Neuronal stem cell (in vitro differentiated cells): ENCODE results near the gene GOLGA6B.
"Not testable (repeated sequence)": the region's sequence is repeated elsewhere in the genome, so short reads cannot be mapped to it uniquely, and the experiment has no call there.

ENCODE experiments used
- DNase-seq: peaks from one replicate; pipeline ENCODE4 v3.0.0-alpha.2; 2013; ENCODE audit warnings: low spot score
- H2AFZ ChIP-seq: one replicate; pipeline ENCODE4 v1.6.1; 2013; ENCODE audit warnings: mild to moderate bottlenecking, low read length, inconsistent platforms
- H2AK5ac ChIP-seq: 2 replicates; pipeline ENCODE4 v1.6.1; 2013; ENCODE audit warnings: low read depth, mild to moderate bottlenecking, inconsistent platforms, low read length, moderate library complexity, mixed read lengths
- H2BK120ac ChIP-seq: 2 replicates; pipeline ENCODE4 v1.6.1; 2013; ENCODE audit warnings: low read depth, mild to moderate bottlenecking, inconsistent platforms, low read length, moderate library complexity, mixed read lengths
- H2BK12ac ChIP-seq: one replicate; pipeline ENCODE4 v1.6.1; 2013; ENCODE audit warnings: low read length, inconsistent platforms
- H2BK15ac ChIP-seq: 2 replicates; pipeline ENCODE4 v1.6.1; 2013; ENCODE audit warnings: mild to moderate bottlenecking, low read length, inconsistent platforms, mixed read lengths
- H2BK5ac ChIP-seq: one replicate; pipeline ENCODE4 v1.6.1; 2013; ENCODE audit warnings: inconsistent platforms, mild to moderate bottlenecking, low read length, moderate library complexity
- H3K14ac ChIP-seq: one replicate; pipeline ENCODE4 v1.6.1; 2013; ENCODE audit warnings: low read length, inconsistent platforms
- H3K18ac ChIP-seq: 2 replicates; pipeline ENCODE4 v1.6.1; 2013; ENCODE audit warnings: low read length, inconsistent platforms
- H3K23ac ChIP-seq: 2 replicates; pipeline ENCODE4 v1.6.1; 2013; ENCODE audit warnings: low read depth, mild to moderate bottlenecking, mixed read lengths, low read length, inconsistent platforms; ENCODE audit not compliant: poor library complexity
- H3K27ac ChIP-seq: replicated peaks from 3 replicates; pipeline ENCODE4 v1.5.1; 2013; ENCODE audit warnings: low read length, inconsistent platforms
- H3K27me3 ChIP-seq, 3 experiments: 2 replicates each; pipeline ENCODE4 v1.6.1; 2013; ENCODE audit warnings: low read length in 3 of 3, mild to moderate bottlenecking in 2 of 3, inconsistent platforms in 1 of 3, low read depth in 1 of 3, mixed read lengths in 1 of 3, moderate library complexity in 1 of 3; ENCODE audit not compliant: control insufficient read depth in 3 of 3, insufficient read depth in 3 of 3
- H3K36me3 ChIP-seq, 2 donors: replicated peaks in 1 of 2; 2 replicates each; pipeline ENCODE4 v1.6.1; 2013; ENCODE audit warnings: low read length in 2 of 2; ENCODE audit not compliant: control insufficient read depth in 2 of 2, insufficient read depth in 2 of 2
- H3K4ac ChIP-seq: 2 replicates; pipeline ENCODE4 v1.6.1; 2013; ENCODE audit warnings: inconsistent platforms, mild to moderate bottlenecking, low read length, moderate library complexity
- H3K4me1 ChIP-seq, 2 donors: 1 replicate in 1 of 2; 2 replicates in 1 of 2; pipeline ENCODE4 v1.6.1; 2013; ENCODE audit warnings: low read length in 2 of 2, low read depth in 1 of 2; ENCODE audit not compliant: control insufficient read depth in 2 of 2, insufficient read depth in 1 of 2
- H3K4me2 ChIP-seq: one replicate; pipeline ENCODE4 v1.6.1; 2013; ENCODE audit warnings: mild to moderate bottlenecking, low read length, inconsistent platforms; ENCODE audit not compliant: insufficient read depth, poor library complexity, severe bottlenecking
- H3K4me3 ChIP-seq, 2 donors: 2 replicates each; pipeline ENCODE4 v1.5.1; 2013; ENCODE audit warnings: low read length in 2 of 2, mild to moderate bottlenecking in 2 of 2, inconsistent platforms in 1 of 2, moderate library complexity in 1 of 2
- H3K79me1 ChIP-seq: one replicate; pipeline ENCODE4 v1.6.1; 2013; ENCODE audit warnings: low read depth, mild to moderate bottlenecking, inconsistent platforms, low read length, moderate library complexity
- H3K9ac ChIP-seq: one replicate; pipeline ENCODE4 v1.6.1; 2013; ENCODE audit warnings: mild to moderate bottlenecking, low read depth, low read length, inconsistent platforms; ENCODE audit not compliant: poor library complexity
- H3K9me3 ChIP-seq, 2 donors: replicated peaks in 1 of 2; 2 replicates each; pipeline versions ENCODE3 to v1.6.1; 2013; ENCODE audit warnings: low read length in 2 of 2, mild to moderate bottlenecking in 2 of 2, inconsistent platforms in 1 of 2, low read depth in 1 of 2, mixed read lengths in 1 of 2, moderate library complexity in 1 of 2; ENCODE audit not compliant: control insufficient read depth in 2 of 2, insufficient read depth in 1 of 2
- H4K8ac ChIP-seq: one replicate; pipeline ENCODE4 v1.6.1; 2013; ENCODE audit warnings: low read depth, mild to moderate bottlenecking, inconsistent platforms, low read length, moderate library complexity
- H4K91ac ChIP-seq: one replicate; pipeline ENCODE4 v1.6.1; 2013; ENCODE audit warnings: low read length, low read depth, mild to moderate bottlenecking, inconsistent platforms; ENCODE audit not compliant: poor library complexity
- WGBS, 2 donors: extraction: QIAGEN DNeasy Blood & Tissue Kit; methylation state at CpG; one replicate each; pipeline ENCODE4 v1.1.7; 2013; ENCODE audit warnings: missing lambda C conversion rate in 2 of 2, mixed read lengths in 1 of 2; ENCODE audit not compliant: insufficient read length in 2 of 2, insufficient replicate concordance in 1 of 2; ENCODE audit errors: extremely low coverage in 2 of 2; 5-methylcytosine and 5-hydroxymethylcytosine counted together

Gene GOLGA6B

GRCh38 chr15:72669803-72670202, 15.3 kb downstream of the GOLGA6B start:
- not testable (repeated sequence) for H4K8ac ChIP-seq, DNase-seq, H3K4ac ChIP-seq, H2BK5ac ChIP-seq, H2AK5ac ChIP-seq, H3K4me3 ChIP-seq, H3K9me3 ChIP-seq, H2BK12ac ChIP-seq, H2BK15ac ChIP-seq, H3K4me2 ChIP-seq, H3K36me3 ChIP-seq, H4K91ac ChIP-seq, H2BK120ac ChIP-seq, H3K79me1 ChIP-seq, H3K23ac ChIP-seq, H2AFZ ChIP-seq, H3K27me3 ChIP-seq, H3K27ac ChIP-seq, H3K18ac ChIP-seq, H3K14ac ChIP-seq, H3K9ac ChIP-seq
- WGBS, 2 donors, result no CpG with 5 or more reads among the region's 6 CpGs
- peaks cover 2 to 10% of the 10 kb centered on the region in 2 donors for H3K4me1 ChIP-seq

- H3K23ac ChIP-seq, H3K36me3 ChIP-seq, H3K79me1 ChIP-seq, H3K9ac ChIP-seq, H3K27ac ChIP-seq, H2AK5ac ChIP-seq, H3K9me3 ChIP-seq, H2BK120ac ChIP-seq, H2BK15ac ChIP-seq, H3K4ac ChIP-seq, H2BK5ac ChIP-seq, H2BK12ac ChIP-seq, H3K14ac ChIP-seq, H3K18ac ChIP-seq, H3K27me3 ChIP-seq, H4K91ac ChIP-seq, H4K8ac ChIP-seq: not testable (repeated sequence)
- peak overlapping the region; percentile 86 for H2AFZ ChIP-seq
- peak overlapping the region; percentile 62 for H3K4me2 ChIP-seq
- H3K4me3 ChIP-seq, result peak overlapping the region; percentile 27 to 56
- H3K4me1 ChIP-seq, result peaks cover 2 to 10% of the 10 kb centered on the region in 2 donors
- no CpG with 5 or more reads among the region's 8 CpGs for WGBS, 2 donors
- DNase-seq, result peak; percentile 79
These were observed 16.3 kb downstream of the GOLGA6B start for GRCh38 chr15:72670656-72671352.

GRCh38 chr15:72671525-72671924, 17.0 kb downstream of the GOLGA6B start:
- no peak overlapping the region for H3K9ac ChIP-seq
- no peak overlapping the region for H2BK15ac ChIP-seq
- WGBS, 2 donors, result no CpG with 5 or more reads among the region's 3 CpGs
- no peak for DNase-seq
- no peak overlapping the region for H4K91ac ChIP-seq
- no peak overlapping the region for H3K14ac ChIP-seq
- no peaks in the 10 kb centered on the region for H3K36me3 ChIP-seq
- H2BK5ac ChIP-seq, result no peak overlapping the region
- no peak overlapping the region for H3K23ac ChIP-seq
- no peaks in the 10 kb centered on the region for H3K9me3 ChIP-seq
- no peak overlapping the region for H3K18ac ChIP-seq
- H2AK5ac ChIP-seq, result no peak overlapping the region
- peaks cover 0 to 2% (median 0%) of the 10 kb centered on the region in 3 experiments for H3K27me3 ChIP-seq
- H2AFZ ChIP-seq, result peak overlapping the region; percentile 86
- no peak overlapping the region for H2BK120ac ChIP-seq
- H3K4me2 ChIP-seq, result no peak overlapping the region
- H3K79me1 ChIP-seq, result peaks cover 1% of the 10 kb centered on the region
- H3K4ac ChIP-seq, result no peak overlapping the region
- no peak overlapping the region for H4K8ac ChIP-seq
- no peak overlapping the region for H2BK12ac ChIP-seq
- no peak overlapping the region for H3K27ac ChIP-seq
- no peak overlapping the region for H3K4me3 ChIP-seq
- H3K4me1 ChIP-seq, result peaks cover 2 to 10% of the 10 kb centered on the region in 2 donors

- Histone ChIP-seq H2AFZ (no peak overlapping the region), H3K9ac (no peak overlapping the region), H3K27me3 (peaks cover 0 to 19% (median 0%) of the 10 kb centered on the region in 3 experiments), H2BK15ac (no peak overlapping the region), H3K4ac (no peak overlapping the region), H3K36me3 (no peaks in the 10 kb centered on the region), H3K79me1 (no peaks in the 10 kb centered on the region), H2AK5ac (no peak overlapping the region), H2BK5ac (no peak overlapping the region), H3K27ac (no peak overlapping the region), H4K91ac (no peak overlapping the region), H3K9me3 (no peaks in the 10 kb centered on the region), H4K8ac (no peak overlapping the region), H3K4me2 (no peak overlapping the region), H2BK120ac (no peak overlapping the region), H3K18ac (no peak overlapping the region), H3K4me1 (peaks cover 0 to under 1% of the 10 kb centered on the region in 2 donors), H3K4me3 (no peak overlapping the region), H3K14ac (no peak overlapping the region), H3K23ac (no peak overlapping the region), H2BK12ac (no peak overlapping the region)
- DNase-seq, result no peak
- WGBS, 2 donors, result no CpG with 5 or more reads among the region's 4 CpGs
These were observed 22.3 kb downstream of the GOLGA6B start for GRCh38 chr15:72676838-72677237.
